Tongue (tissue), 2 donors: ENCODE measurements around the gene FOXO1. TPM values are rescaled to one million over a fixed set of nuclear protein-coding genes. Genes with fewer than 3 reads are reported as not detected.

ENCODE experiments used
- DNase-seq: peaks from one replicate; pipeline ENCODE4 v3.0.0-alpha.2; 2015
- total RNA-seq: library from RNA; depleted of rRNA; stranded (reverse); fragments of >200 nt; gene quantifications from one replicate; pipeline ENCODE4 v1.2.3, GENCODE V29; 2014

Gene FOXO1
- total RNA-seq, 1 donor from 2014 or later = 24.1 TPM

DNA sequence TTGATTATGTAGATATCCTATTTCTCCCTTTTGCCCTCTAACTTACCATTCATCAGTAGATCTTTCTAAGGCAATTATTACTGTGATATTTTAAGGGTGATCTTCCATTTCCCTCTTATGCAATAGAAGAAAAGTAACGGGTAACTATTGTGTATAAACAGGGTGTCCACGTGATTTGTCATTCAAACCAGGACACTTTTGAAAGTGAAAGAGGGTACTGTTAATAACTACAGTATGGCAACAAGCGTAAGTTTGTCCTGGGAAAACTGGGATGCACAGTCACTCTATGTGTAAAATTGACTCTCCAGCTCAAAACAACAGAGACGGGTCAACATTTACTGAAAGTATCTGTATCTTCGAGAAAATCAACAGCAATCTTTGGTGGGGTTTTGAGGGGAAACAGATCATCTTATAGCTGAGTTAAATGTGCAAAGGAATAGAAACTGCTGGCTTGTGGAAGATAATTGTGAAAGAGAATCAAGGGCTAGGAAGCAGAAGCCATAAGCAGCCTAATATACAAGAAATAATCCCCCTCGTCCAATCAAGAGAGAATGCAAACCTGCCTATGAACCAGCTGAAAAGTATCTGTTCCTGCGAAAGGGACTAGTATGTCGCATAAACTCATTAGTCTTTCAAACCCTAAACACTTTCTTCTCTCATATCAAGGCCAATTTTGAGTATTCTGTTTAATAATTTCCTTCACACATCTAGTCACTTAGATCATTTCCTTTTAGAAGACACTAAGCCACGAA lies 126.7 kb downstream of the FOXO1 start:
- DNase-seq = no peak

GRCh38 chr13:40537146-40537895 lies 129.1 kb downstream of the FOXO1 start:
- no peak for DNase-seq

DNA sequence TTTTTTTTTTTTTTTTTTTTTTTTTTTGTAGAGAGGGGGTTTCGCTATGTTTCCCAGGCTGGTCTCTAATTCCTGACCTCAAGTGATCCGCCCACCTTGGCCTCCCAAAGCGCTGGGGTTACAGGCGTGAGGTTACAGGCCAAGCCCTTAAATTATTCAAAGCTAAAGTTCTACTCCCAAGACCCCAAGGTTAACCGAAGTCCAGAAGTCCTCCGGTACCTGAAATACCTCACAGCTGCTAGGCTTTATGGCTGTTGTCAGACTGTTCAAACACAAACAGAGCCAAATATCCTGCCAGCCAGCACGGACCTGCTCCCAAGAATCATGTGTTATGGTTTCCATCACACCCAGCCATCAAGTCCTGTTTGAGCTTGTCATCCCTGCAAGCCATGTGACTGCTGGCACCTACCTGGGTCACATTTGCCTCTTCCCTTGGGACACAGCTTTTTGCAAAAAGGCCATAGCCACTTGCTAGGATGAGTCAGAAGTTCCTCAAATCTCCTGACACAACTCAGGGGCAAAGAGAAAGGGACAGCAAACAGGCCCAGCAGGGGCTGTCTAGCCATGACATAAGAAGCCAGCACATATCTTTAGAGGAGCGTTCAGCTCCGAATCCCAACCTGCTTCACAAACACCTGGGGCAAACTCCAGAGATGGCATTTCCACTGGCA lies 129.9 kb downstream of the FOXO1 start:
- DNase-seq = peak; percentile 53

DNA sequence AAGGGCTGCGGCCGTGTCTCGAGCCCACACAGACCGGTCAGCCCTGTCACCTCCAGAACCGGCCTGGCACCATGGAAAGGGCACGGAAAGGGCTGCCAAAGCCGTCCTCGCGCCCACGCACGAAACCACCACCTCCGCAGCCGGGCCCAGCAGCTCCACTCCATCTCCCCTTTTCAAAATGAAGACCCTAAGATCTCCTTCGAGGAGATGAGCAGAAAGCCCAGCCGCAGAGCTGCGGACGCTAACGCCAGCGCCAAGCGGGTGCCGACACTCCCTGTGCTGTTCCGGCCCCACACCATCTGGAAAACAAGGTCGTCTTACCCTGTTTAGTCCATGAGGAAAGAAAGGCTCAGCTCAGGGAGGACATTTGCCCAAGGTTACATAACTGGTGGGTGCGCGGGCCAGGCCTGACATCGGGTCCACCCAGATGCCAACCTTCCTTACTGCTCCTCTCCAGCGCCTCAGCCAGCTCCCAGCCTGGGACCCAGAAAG lies 131.1 kb downstream of the FOXO1 start:
- no peak for DNase-seq

- no peak for DNase-seq
These were observed 132.0 kb downstream of the FOXO1 start for GRCh38 chr13:40534456-40534855.

- no peak for DNase-seq
These were observed 133.4 kb downstream of the FOXO1 start for GRCh38 chr13:40533072-40533471.

DNA sequence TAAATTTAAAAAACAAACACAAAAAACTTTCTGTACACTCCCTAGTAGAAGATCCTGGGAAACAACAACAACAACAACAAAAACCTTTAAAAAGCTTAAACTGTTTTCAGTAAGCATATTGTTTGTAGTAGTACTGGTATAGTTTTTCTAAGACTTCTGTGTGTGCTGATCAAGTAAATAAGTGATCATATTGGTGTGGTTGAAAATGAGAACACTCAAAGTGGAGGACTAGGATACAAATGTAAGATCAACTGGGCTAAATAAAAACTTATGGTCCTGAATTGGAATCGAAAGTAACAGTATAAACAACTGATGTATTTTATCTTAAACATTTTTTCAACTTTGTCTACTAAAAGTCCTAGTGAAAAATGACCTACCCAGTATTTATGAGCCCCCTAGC lies 135.5 kb downstream of the FOXO1 start:
- DNase-seq = no peak

DNA sequence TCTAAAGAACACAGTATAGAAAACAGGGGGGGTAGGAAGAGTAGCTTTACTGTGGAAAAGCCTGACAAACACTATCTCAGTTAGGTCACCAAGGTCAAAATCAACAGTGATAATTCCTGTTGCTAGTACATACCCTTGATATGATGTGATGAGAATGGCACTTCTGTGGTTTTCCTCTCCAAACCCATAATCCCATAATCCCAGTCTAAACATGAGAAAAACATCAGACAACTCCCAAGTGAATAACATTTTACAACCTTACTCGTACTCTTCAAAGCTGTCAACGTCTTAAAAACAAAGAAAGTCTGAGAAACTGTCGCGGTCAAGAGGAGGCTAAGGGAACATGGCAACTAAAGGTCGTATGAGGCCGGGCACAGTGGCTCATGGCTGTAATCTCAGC lies 137.6 kb downstream of the FOXO1 start:
- no peak for DNase-seq

GRCh38 chr13:40527914-40528313 lies 138.5 kb downstream of the FOXO1 start:
- DNase-seq = no peak

- DNase-seq = no peak
These were observed 144.2 kb downstream of the FOXO1 start for GRCh38 chr13:40522282-40522681.

- no peak for DNase-seq
These were observed 145.5 kb downstream of the FOXO1 start for GRCh38 chr13:40520916-40521315.

DNA sequence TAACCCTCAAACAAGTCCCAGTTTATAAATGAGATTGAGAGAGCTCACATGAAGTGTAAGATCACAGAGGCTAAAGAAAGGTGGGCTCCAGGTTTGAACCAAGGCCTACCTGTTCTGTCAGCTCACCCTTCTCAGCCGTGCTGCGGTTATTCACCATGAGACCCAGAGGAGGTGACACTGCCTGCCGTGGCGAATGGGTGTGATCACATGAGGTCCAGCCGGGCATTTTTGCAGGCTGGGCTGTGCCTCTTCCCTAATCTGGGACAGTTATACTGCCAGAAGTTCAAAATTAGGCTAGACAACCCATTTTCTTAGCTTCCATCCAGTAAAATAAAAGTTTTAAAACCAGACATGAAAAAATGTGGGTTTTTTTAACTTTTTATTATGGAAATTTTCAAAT lies 146.8 kb downstream of the FOXO1 start:
- no peak for DNase-seq

DNA sequence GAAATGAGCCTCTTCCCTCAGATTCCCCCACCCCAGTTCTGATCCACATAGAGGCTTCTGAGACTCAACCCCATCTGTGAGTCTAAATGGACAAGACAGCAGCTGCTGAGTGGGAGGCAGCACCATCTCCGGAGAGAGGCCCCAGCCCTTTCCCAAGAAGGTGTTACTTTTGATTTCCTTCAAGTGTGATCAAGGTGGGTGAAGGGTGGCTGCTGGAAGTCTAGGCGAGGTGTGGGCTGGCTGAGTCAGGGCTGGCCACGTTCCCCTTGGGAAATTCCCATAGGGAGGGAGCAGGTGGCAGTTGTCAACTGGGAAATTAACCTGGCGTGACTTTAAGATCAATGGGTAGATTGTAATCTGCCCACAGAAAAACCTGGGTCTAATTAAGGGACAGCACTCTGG lies 148.0 kb downstream of the FOXO1 start:
- no peak for DNase-seq

- DNase-seq = no peak
These were observed 148.7 kb downstream of the FOXO1 start for GRCh38 chr13:40517486-40518480.

DNA sequence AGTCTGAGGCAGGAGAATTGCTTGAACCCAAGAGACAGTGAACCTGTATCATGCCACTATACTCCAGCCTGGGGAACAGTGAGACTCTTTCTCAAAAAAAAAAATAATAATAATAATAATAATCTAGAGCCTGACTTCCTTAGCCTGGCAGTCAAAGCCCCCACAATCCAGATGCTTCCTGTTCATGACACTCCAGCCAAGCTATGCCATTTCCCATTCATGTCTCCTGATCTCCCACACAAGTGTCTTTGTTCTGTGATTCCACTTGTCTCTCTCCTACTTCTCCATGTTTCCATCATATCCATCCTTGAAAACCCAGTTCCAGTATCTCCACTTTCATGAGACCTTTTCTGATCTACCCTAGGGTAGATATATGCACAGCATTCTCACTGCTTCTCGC lies 150.7 kb downstream of the FOXO1 start:
- DNase-seq = no peak

GRCh38 chr13:40514802-40515201 lies 151.6 kb downstream of the FOXO1 start:
- no peak for DNase-seq

GRCh38 chr13:40509876-40510275 lies 156.6 kb downstream of the FOXO1 start:
- no peak for DNase-seq

GRCh38 chr13:40508767-40509342 lies 157.6 kb downstream of the FOXO1 start:
- DNase-seq = peak; percentile 32

GRCh38 chr13:40508127-40508526 lies 158.3 kb downstream of the FOXO1 start:
- DNase-seq = peak; percentile 89

DNA sequence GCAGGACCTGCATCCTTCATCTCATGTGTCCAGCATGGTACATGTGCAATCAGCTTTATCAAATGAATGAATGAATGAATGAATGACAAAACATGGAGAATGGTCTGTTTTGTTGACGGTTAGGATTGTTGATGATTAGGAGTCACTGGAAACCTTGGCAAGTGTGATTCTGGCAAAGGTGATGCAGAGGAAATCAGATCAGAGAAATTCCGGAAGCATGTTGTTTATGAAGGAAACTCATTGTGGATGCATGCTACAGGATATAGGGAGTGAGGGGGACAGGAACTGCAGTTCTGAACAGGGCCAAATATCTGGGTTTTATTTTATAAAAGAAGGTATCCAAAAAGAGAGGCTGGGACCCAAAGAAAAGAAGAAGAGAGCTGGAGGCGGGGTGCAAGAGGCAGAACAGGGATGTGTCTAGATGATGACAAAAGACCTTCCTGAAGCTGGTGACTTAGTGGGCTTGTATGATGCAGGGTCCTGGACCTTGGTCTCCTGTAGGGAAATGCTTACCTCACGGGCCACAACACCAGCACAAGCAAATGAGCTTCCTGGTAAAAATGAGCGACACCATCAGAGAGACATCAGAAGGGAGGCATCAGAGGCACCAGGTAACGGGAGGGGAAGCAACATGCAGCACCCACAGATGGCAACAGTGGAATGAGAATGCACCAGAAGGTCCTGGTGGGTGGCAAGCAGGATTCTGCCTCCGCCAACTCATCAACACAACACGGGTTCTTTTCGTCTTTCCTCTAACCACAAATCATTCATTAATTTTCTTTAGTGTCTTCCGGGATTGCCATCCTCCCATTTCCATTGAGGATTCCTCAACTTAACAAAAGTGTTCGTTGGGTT lies 159.6 kb downstream of the FOXO1 start:
- no peak for DNase-seq
